Raji (cell line): ENCODE results near the gene MYOCOS.

ENCODE experiments used
- POLR2A ChIP-seq: IDR thresholded peaks from 2 replicates; pipeline ENCODE4 v1.6.1; 2011; ENCODE audit warnings: low read depth, low read length, control low read depth; ENCODE audit not compliant: insufficient read depth

The MYOCOS gene

DNA sequence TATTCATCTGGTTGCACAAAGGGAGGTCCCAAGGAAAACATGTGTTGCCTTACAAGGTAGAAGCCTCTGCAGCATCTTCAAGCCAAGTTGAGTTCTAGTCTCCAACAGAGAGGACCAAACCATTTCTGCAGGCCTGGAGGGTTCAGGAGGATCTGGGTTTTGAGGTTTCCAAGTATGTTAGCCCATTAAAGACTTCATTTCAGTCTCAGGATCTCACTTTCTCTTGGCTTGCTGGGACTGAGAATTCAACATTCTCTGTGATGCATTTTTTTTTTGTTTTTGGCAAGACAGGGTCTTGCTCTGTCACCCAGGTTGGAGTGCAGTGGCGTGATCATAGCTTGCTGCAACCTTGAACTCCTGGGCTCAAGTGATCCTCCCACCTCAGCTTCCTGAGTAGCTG lies 8.8 kb upstream of the MYOCOS start:
- TF ChIP-seq POLR2A: no peak

GRCh38 chr1:171616586-171616985 lies 5.5 kb upstream of the MYOCOS start:
- TF ChIP-seq POLR2A: no peak

DNA sequence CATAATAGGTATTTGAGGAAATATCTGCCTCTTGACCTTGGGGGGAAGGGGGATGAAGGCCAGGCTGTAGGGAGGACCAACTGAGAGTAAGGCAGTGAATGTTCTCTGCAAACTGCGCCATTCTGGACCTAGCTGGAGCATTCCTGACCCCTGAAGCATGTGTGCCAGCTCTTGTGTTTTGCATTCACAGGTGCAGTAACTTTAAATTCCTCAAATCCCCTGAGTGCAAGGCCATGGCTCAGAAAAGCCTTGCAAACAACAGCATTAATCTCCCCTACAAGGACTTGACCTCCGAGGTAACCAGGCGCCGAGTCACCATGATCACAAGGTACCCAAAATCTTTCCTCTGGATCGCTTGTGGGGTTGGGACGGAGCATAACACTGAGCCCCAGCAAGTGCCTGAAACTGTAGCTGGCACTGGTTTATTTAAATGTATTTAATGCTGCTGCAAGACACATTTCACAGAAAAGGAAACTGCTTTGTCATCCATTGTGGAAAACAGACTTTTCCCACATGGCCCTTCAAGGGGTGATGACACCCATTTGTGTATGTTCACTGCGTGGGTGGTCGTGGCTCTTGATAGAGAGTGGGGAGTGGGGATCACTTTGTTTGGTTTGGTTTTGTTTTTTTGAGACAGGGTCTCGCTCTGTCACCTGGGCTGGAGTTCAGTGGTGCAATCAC lies 1.7 kb downstream of the MYOCOS start:
- TF ChIP-seq POLR2A: no peak

- no peak for TF ChIP-seq POLR2A
Measured at GRCh38 chr1:171625225-171625624, 3.2 kb downstream of the MYOCOS start.

GRCh38 chr1:171627020-171627419 lies 5.0 kb downstream of the MYOCOS start:
- TF ChIP-seq POLR2A: no peak

DNA sequence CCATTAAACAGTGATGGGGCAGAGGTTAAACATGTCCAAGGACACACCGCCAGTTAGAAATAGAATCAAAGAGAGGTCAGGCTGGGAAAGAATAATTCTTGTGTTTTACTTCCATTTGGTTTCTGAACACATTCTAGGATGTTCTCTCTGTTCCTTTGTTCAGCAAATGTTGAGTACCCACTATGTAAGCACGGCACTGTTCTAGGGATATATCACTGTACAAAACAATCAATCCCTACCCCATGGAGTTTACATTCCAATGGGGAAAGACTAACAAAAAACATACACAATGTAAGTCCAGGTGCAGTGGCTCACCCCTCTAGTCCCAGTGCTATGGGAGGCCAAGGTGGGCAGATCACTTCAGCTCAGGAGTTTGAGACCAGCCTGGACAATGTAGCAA lies 6.2 kb downstream of the MYOCOS start:
- no peak for TF ChIP-seq POLR2A

- TF ChIP-seq POLR2A: no peak
Measured at GRCh38 chr1:171635661-171636060, 13.6 kb downstream of the MYOCOS start.

GRCh38 chr1:171636141-171636540 lies 14.1 kb downstream of the MYOCOS start:
- TF ChIP-seq POLR2A: no peak

DNA sequence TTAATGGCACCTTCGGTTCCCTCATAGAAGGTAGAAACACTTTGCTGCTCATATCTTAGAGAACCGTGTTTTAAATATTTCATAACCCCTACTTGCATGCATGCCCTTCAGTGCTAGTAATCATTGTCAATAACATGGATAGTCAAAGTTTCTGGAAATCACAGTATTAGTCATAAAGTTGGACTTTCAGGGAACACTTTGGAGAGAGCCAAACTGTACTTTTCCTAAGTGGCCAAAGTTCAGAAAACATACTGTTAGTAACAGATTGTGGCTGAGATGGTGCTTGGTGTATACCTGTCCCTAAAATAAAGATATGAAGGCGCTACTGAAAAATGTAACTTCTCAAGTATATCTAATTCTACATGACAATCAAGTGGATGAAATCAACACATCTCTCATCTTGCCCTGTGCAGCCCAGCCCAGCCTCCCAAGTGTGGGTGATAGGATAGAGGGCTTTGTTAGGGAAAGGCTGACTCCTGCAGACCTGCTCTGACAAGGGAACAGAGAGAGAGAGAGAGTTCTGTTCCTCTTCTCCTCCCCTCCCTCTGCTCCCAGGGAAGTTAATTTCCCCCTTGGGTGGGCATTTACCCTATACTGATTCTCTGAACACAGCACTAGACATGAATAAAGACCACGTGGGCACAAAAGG lies 16.0 kb downstream of the MYOCOS start:
- no peak for TF ChIP-seq POLR2A

- no peak for TF ChIP-seq POLR2A
Measured at GRCh38 chr1:171640225-171640624, 18.2 kb downstream of the MYOCOS start.

GRCh38 chr1:171641076-171641864 lies 19.2 kb downstream of the MYOCOS start:
- TF ChIP-seq POLR2A: no peak

DNA sequence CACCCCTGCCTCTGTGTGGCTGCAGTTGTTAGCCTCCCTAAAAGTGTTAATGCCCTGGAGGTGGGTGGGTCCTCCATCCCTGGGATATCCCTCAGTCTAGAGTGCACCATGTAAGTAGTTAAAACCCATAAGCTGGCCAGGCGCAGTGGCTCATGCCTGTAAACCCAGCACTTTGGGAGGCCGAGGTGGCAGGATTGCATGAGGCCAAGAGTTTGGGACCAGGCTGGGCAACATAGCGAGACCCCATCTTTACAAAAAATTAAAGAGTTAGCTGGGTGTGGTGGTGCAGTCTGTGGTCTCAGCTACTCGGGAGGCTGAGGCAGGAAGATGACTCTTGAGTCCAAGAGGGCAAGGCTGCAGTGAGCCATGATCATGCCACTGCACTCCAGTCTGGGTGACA lies 20.2 kb downstream of the MYOCOS start:
- TF ChIP-seq POLR2A: no peak

DNA sequence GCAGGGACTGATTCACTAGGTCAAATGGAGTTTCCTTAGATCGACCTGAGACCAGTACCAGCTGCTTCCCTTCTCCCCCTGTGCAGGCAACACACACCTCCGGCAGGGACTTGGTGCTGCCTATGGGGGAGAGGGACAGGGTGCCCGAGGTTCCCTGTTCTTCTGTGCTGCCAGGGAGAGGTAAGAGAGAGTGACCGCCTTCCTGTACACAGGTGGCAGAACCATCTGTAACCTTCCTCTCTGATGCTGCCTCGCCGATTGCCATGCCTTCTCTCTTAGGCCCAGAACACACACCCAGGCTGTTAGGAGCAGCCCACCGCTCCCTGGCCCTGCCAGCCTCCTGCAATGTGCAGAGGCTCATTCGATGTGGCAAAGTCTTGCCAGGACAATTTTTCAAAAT lies 21.1 kb downstream of the MYOCOS start:
- no peak for TF ChIP-seq POLR2A

DNA sequence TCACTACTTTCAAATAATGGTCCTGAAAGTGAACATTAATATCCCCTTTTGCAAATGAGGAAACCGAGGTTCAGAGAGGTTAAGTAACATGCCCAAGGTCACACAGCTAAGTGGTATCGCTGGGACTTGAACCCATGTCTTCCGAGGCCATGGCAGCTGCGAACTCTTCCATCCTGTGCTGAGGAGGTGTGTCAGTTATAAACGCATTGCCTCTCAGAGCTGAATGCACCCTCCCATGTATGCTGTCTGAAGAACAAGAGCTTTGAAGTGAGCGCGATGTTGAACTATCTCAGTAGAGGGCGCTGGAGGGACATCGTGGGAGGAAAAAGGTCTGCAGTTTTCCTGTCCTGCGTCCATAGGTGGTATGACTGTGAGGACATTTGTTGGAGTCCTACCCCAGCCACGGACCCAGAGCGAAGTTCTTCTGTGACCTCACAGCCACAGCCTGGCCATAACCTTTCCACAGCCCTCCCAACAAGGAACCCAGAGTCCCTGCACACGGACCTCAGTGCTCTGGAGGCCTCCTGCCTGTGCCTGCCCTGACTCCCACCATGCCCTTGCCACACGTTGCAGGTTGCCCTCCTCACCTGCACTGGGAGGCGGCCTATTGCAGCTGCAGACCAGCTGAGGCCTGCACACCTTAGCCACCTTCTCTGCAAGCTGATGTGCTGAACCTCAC lies 22.9 kb downstream of the MYOCOS start:
- no peak for TF ChIP-seq POLR2A

DNA sequence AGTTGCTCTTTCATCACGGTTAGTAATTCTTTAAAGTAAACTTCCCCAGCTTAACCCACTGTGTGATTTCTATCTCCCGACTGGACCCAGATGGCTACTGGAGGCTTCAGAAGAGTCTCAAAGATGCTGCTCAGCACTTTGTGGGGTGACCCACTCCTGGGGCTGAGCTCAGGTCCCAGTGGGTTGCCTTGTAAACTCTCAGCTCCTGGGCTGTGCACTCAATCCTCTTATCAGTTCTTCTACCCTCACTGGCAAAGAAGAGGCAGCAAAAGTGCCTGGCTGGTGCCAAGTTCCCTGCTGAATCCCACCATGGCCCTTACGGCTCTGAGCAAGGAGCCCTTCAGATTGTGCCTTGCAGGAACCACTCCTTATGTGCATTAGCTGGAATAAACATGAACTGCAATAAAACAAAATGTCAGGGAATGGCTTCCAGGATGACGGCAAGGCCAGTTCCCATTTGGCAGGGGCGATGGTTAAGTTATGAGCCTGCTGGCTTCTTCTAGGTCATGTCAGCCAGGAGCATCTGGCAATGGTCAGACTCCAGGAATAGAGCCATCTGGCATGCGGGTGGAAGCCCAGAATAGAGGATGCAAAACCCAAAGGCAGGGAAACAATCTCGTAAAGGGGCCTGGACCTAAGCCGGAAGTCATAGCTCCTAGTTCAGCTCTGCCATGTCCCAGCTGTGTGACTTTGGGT lies 23.7 kb downstream of the MYOCOS start:
- no peak for TF ChIP-seq POLR2A
